HFFc6 (cell line): ENCODE results near the gene IL37. TPM values are rescaled to one million over a fixed set of nuclear protein-coding genes. Genes with fewer than 3 reads are reported as not detected.

Experiments
- DNase-seq: peaks from one replicate; pipeline ENCODE4 v3.0.0-alpha.2; 2018
- H3K27ac Mint-ChIP-seq: 2 replicates; pipeline ENCODE4 v1.8.0; 2020; ENCODE audit warnings: mild to moderate bottlenecking, mixed read lengths
- H3K27me3 Mint-ChIP-seq: 2 replicates; pipeline ENCODE4 v1.8.0; 2021; ENCODE audit warnings: mild to moderate bottlenecking, moderate library complexity, mixed read lengths; ENCODE audit not compliant: insufficient read depth
- H3K36me3 Mint-ChIP-seq: 2 replicates; pipeline ENCODE4 v1.8.0; 2021; ENCODE audit warnings: low read depth, mixed read lengths
- H3K4me1 Mint-ChIP-seq: 2 replicates; pipeline ENCODE4 v1.8.0; 2020; ENCODE audit warnings: low read depth, mixed read lengths
- H3K4me3 Mint-ChIP-seq: 2 replicates; pipeline ENCODE4 v1.8.0; 2020; ENCODE audit warnings: mild to moderate bottlenecking, moderate library complexity, mixed read lengths
- H3K9me3 Mint-ChIP-seq: 2 replicates; pipeline ENCODE4 v1.8.0; 2020; ENCODE audit warnings: mild to moderate bottlenecking, mixed read lengths
- CTCF ChIP-seq: fragments of 200-600 bp; sonication (generic); IDR thresholded peaks from 2 replicates; pipeline ENCODE4 v1.5.0; 2021; ENCODE audit warnings: antibody characterized with exemption, mild to moderate bottlenecking
- total RNA-seq, 6 experiments: library from RNA; stranded (reverse); fragmentation: NEBNext Ultra II Directional; extraction: Animal tissue kit (Norgen Biotek cat#: 25700); gene quantifications; 2 replicates in 1 of 6; 3 replicates in 5 of 6; pipeline ENCODE4 v1.2.3, GENCODE V29; 2021

The IL37 gene
- total RNA-seq, 6 experiments from 2014 or later = not detected

- Mint-ChIP-seq H3K4me1 (peaks cover 27% of the 10 kb centered on the region), H3K36me3 (no peaks in the 10 kb centered on the region), H3K4me3 (no peak overlapping the region), H3K27ac (no peak overlapping the region), H3K9me3 (no peaks in the 10 kb centered on the region), H3K27me3 (no peaks in the 10 kb centered on the region; the same call in 1 of the 2 replicates)
- DNase-seq = no peak
- TF ChIP-seq CTCF = no peak
Measured at GRCh38 chr2:112936927-112937232, 25.9 kb downstream of the IL37 start.

DNA sequence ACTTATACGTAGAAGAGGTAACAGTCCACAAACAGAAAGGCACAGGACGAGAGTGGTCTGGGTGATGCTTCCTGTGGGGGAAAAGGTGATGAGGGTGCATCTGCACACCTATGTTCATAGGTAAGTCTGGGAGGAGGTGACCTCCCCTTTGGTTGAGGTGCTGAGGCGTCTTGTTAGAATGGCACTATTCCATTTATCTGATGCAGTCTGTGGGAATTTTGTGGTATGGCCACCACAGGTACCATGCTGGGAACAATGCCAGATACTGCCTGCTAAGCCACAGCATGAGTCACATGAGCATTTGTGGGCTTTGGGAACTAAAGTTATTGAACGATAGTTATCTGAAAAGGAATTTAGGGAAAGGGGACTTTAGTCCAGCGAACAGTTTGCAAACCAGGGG lies 27.9 kb downstream of the IL37 start:
- H3K27me3 Mint-ChIP-seq = no peaks in the 10 kb centered on the region; the same call in 1 of the 2 replicates
- no peak overlapping the region for H3K27ac Mint-ChIP-seq
- H3K4me3 Mint-ChIP-seq = no peak overlapping the region
- peak; percentile 51 for DNase-seq
- peaks cover 34% of the 10 kb centered on the region for H3K4me1 Mint-ChIP-seq
- TF ChIP-seq CTCF = no peak
- H3K9me3 Mint-ChIP-seq = no peaks in the 10 kb centered on the region
- no peaks in the 10 kb centered on the region for H3K36me3 Mint-ChIP-seq

GRCh38 chr2:112939425-112939824 lies 28.5 kb downstream of the IL37 start:
- H3K4me3 Mint-ChIP-seq = no peak overlapping the region
- H3K27me3 Mint-ChIP-seq = no peaks in the 10 kb centered on the region; the same call in 1 of the 2 replicates
- H3K9me3 Mint-ChIP-seq = peaks cover under 1% of the 10 kb centered on the region; the same call in 1 of the 2 replicates
- DNase-seq = no peak
- no peaks in the 10 kb centered on the region for H3K36me3 Mint-ChIP-seq
- no peak overlapping the region for H3K27ac Mint-ChIP-seq
- H3K4me1 Mint-ChIP-seq = peaks cover 34% of the 10 kb centered on the region
- TF ChIP-seq CTCF = no peak

DNA sequence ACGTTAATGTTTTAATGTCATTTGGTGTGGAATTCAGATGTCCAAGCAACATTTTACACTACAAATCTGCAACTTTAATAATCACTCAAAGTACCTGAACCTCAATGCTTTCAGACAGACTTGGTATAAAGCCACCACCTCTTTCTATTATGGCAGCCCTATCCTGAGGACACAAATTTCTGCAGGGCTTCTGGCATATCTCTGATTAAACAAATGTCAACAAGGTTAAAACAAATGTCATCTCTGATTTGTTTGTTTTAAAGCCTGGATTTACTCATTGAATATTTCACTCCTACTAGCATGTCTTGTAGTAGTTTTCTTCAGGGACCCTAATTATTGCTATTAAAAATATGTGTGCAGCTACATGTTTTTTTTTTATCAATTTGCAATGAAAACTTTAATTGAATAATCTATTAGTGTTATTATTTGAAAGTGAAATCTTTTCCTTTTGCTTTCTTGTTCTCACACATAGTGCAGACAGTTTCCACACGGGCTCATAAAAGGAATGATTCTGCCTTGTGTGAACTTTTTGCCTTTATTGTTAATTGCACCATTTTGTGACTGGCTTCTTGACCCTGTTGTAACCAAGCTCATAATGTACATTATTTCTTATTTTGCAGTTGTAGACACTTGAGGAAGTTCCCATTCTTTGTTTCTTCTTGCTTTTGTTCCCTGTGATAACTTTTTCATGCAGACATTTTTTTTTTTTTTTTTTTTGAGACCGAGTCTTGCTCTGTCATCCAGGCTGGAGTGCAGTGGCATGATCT lies 30.1 kb downstream of the IL37 start:
- Mint-ChIP-seq H3K9me3 (peaks cover 9% of the 10 kb centered on the region), H3K36me3 (no peaks in the 10 kb centered on the region), H3K27ac (no peak overlapping the region), H3K4me3 (no peak overlapping the region), H3K27me3 (no peaks in the 10 kb centered on the region; the same call in none of the 2 replicates), H3K4me1 (peaks cover 32% of the 10 kb centered on the region)
- no peak for TF ChIP-seq CTCF
- no peak for DNase-seq

DNA sequence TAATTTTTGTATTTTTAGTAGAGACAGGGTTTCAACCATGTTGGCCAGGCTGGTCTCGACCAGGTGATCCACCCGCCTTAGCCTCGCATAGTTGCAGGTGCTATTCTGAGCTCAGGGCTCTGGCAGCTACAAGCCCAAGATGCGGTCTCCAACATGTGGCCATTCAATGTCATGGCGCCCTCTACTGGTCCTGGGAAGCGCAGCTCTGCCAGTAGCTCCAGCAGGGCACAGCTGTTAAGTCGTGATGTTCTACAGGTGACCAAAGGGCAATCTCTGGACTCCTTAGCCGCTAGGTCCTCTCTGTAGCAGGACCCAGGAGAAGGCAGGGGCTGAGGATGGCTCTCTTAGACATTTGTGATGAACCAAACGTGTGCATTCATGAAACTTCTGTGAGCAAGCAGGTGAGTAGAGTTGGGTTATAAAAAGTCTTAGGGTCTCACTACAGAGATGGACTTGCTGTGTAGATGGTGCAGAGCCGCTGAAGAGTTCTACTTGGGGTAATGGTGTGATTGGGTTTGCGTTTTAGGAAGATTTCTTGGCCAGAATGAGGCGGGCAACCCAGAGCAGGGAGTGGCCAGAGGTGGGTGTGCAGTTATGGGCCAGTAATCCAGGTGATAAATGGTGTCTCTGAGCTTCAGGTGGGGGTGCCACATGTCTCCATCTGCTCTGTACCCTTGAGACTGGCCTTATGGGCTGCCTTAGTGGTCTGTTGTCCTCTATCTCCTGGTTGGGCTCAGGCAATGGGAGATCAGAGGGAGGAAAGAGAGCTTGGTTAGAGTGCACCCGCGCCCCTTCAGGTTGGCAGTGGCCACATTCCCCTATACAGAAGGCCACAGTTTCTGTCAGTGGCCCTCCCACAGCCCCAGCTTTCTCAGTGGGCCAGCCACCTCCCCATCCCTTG lies 31.0 kb downstream of the IL37 start:
- peak; percentile 67 for DNase-seq
- H3K36me3 Mint-ChIP-seq = no peaks in the 10 kb centered on the region
- H3K27me3 Mint-ChIP-seq = no peaks in the 10 kb centered on the region; the same call in none of the 2 replicates
- TF ChIP-seq CTCF = peak; percentile 95
- H3K27ac Mint-ChIP-seq = no peak overlapping the region
- no peak overlapping the region for H3K4me3 Mint-ChIP-seq
- peaks cover 9% of the 10 kb centered on the region for H3K9me3 Mint-ChIP-seq
- peaks cover 22% of the 10 kb centered on the region for H3K4me1 Mint-ChIP-seq
